GM23248 (cell line): Measurements from ENCODE around the gene ARHGEF28. TPM values are rescaled to one million over a fixed set of nuclear protein-coding genes. Genes with fewer than 3 reads are reported as not detected.

Experiments
- DNase-seq: peaks from one replicate; pipeline ENCODE4 v3.0.0-alpha.2; 2015
- H2AFZ ChIP-seq: fragments of 200-600 bp; sonication (generic); 2 replicates; pipeline ENCODE4 v1.6.1; 2016; ENCODE audit warnings: antibody characterized with exemption
- H3F3A ChIP-seq: fragments of 200-600 bp; sonication (generic); 2 replicates; pipeline ENCODE4 v1.6.1; 2016; ENCODE audit warnings: mild to moderate bottlenecking, antibody characterized with exemption, mixed run types; ENCODE audit not compliant: insufficient read depth
- H3K27ac ChIP-seq: fragments of 200-600 bp; sonication (generic); 2 replicates; pipeline ENCODE4 v1.5.1; 2016; ENCODE audit warnings: mild to moderate bottlenecking
- H3K27me3 ChIP-seq: fragments of 200-600 bp; sonication (generic); replicated peaks from 2 replicates; pipeline ENCODE4 v1.6.1; 2016; ENCODE audit warnings: mild to moderate bottlenecking; ENCODE audit not compliant: insufficient read depth
- H3K36me3 ChIP-seq: fragments of 200-600 bp; sonication (generic); 2 replicates; pipeline ENCODE4 v1.6.1; 2016; ENCODE audit warnings: low read depth, mild to moderate bottlenecking
- H3K4me1 ChIP-seq: fragments of 200-600 bp; sonication (generic); 2 replicates; pipeline ENCODE4 v1.6.1; 2016; ENCODE audit warnings: mild to moderate bottlenecking; ENCODE audit not compliant: insufficient read depth
- H3K4me2 ChIP-seq: fragments of 200-600 bp; sonication (generic); one replicate; pipeline ENCODE4 v1.6.1; 2016; ENCODE audit warnings: mild to moderate bottlenecking; ENCODE audit not compliant: unreplicated experiment
- H3K4me3 ChIP-seq: fragments of 200-600 bp; sonication (generic); 2 replicates; pipeline ENCODE4 v1.5.1; 2016; ENCODE audit warnings: mild to moderate bottlenecking
- H3K79me2 ChIP-seq: fragments of 200-600 bp; sonication (generic); 2 replicates; pipeline ENCODE4 v1.6.1; 2016; ENCODE audit warnings: mild to moderate bottlenecking; ENCODE audit not compliant: insufficient read depth
- H3K9ac ChIP-seq: fragments of 200-600 bp; sonication (generic); 2 replicates; pipeline ENCODE4 v1.6.1; 2016; ENCODE audit warnings: mild to moderate bottlenecking
- H3K9me2 ChIP-seq: fragments of 200-600 bp; sonication (generic); 2 replicates; pipeline ENCODE4 v1.6.1; 2016; ENCODE audit warnings: mixed run types, mild to moderate bottlenecking, moderate library complexity; ENCODE audit not compliant: insufficient read depth
- H3K9me3 ChIP-seq: fragments of 200-600 bp; sonication (generic); one replicate; pipeline ENCODE4 v1.6.1; 2017; ENCODE audit warnings: low read depth
- H4K20me1 ChIP-seq: fragments of 200-600 bp; sonication (generic); 2 replicates; pipeline ENCODE4 v1.6.0; 2016; ENCODE audit not compliant: insufficient read depth
- EZH2 ChIP-seq: fragments of 200-600 bp; sonication (generic); IDR thresholded peaks from 2 replicates; pipeline ENCODE4 v1.6.1; 2018; ENCODE audit warnings: antibody characterized with exemption, mild to moderate bottlenecking; ENCODE audit not compliant: insufficient read depth, poor library complexity, severe bottlenecking
- EZH2phosphoT487 ChIP-seq: fragments of 200-600 bp; sonication (generic); IDR thresholded peaks from 2 replicates; pipeline ENCODE4 v1.6.1; 2018; ENCODE audit warnings: antibody characterized with exemption, moderate library complexity, mild to moderate bottlenecking, low read depth; ENCODE audit not compliant: insufficient read depth
- WGBS, 2 experiments: methylation state at CpG; one replicate each; pipeline ENCODE4 v1.1.6; 2015 to 2017; ENCODE audit warnings: low lambda C conversion rate in 2 of 2, low coverage in 1 of 2; ENCODE audit errors: missing lambda C conversion rate in 2 of 2; 5-methylcytosine and 5-hydroxymethylcytosine counted together
- in situ Hi-C: fragments of 300-500 bp; cut with MboI; formaldehyde crosslinking; loops from 2 replicates; pipeline ENCODE4 v1.15.0; 2020
- polyA plus RNA-seq: library from polyadenylated mRNA; unstranded; fragments of >200 nt; fragmentation: Nextera tagmentation; extraction: Ambion mirVana; gene quantifications from 2 replicates; pipeline ENCODE4 v1.2.1, GENCODE V29; 2016
- total RNA-seq: library from RNA; depleted of rRNA; stranded (reverse); fragments of >200 nt; shearing (Covaris generic); gene quantifications from 2 replicates; pipeline ENCODE4 v1.2.3, GENCODE V29; 2014

The ARHGEF28 gene
- total and polyA plus RNA-seq, 2 experiments from 2014 or later = 5.0 to 9.6 TPM

- Histone ChIP-seq H3K4me1 (peaks cover 14% of the 10 kb centered on the region), H3K9me3 (no peaks in the 10 kb centered on the region), H3F3A (no peaks in the 10 kb centered on the region), H3K9ac (no peak overlapping the region), H2AFZ (no peak overlapping the region), H3K4me3 (no peak overlapping the region), H3K36me3 (0 out of 2 replicates have a peak, but pooled peaks cover 4% of the 10 kb centered on the region), H3K27me3 (no peaks in the 10 kb centered on the region), H3K79me2 (no peaks in the 10 kb centered on the region), H3K9me2 (no peaks in the 10 kb centered on the region), H3K4me2 (no peak overlapping the region), H3K27ac (no peak overlapping the region), H4K20me1 (no peaks in the 10 kb centered on the region)
- WGBS, 2 experiments = 80 to 86% methylated on average over 3 of the region's 3 CpGs
- no peak for DNase-seq
- TF ChIP-seq EZH2 (no peak), EZH2phosphoT487 (no peak)
- in situ Hi-C loops = no loop called here
Measured at GRCh38 chr5:73863876-73864275, 237.9 kb downstream of the ARHGEF28 start.

GRCh38 chr5:73865315-73865714, 239.3 kb downstream of the ARHGEF28 start:
- DNase-seq = no peak
- no peak overlapping the region for H3K4me2 ChIP-seq
- no peak overlapping the region for H3K9ac ChIP-seq
- WGBS, 2 experiments = 96 to 100% methylated on average over 1 of the region's 1 CpG
- H3F3A ChIP-seq = no peaks in the 10 kb centered on the region
- H3K36me3 ChIP-seq = 0 out of 2 replicates have a peak, but pooled peaks cover 4% of the 10 kb centered on the region
- in situ Hi-C loops = no loop called here
- peaks cover 14% of the 10 kb centered on the region for H3K4me1 ChIP-seq
- no peaks in the 10 kb centered on the region for H3K27me3 ChIP-seq
- H3K9me3 ChIP-seq = no peaks in the 10 kb centered on the region
- no peaks in the 10 kb centered on the region for H4K20me1 ChIP-seq
- H3K27ac ChIP-seq = no peak overlapping the region
- no peak for TF ChIP-seq EZH2
- no peak for TF ChIP-seq EZH2phosphoT487
- H3K9me2 ChIP-seq = no peaks in the 10 kb centered on the region
- no peak overlapping the region for H3K4me3 ChIP-seq
- H3K79me2 ChIP-seq = no peaks in the 10 kb centered on the region
- H2AFZ ChIP-seq = no peak overlapping the region

- Histone ChIP-seq H3K4me2 (no peak overlapping the region), H4K20me1 (no peaks in the 10 kb centered on the region), H3K4me1 (no peaks in the 10 kb centered on the region), H3K27ac (no peak overlapping the region), H3K9ac (no peak overlapping the region), H3K27me3 (no peaks in the 10 kb centered on the region), H3F3A (peaks cover 3% of the 10 kb centered on the region; the same call in 1 of the 2 replicates), H3K9me2 (no peaks in the 10 kb centered on the region), H3K9me3 (no peaks in the 10 kb centered on the region), H3K79me2 (no peaks in the 10 kb centered on the region), H3K36me3 (0 out of 2 replicates have a peak, but pooled peaks cover 4% of the 10 kb centered on the region), H3K4me3 (no peak overlapping the region), H2AFZ (no peak overlapping the region)
- peak; percentile 3 for DNase-seq
- in situ Hi-C loops = no loop called here
- TF ChIP-seq EZH2 (no peak), EZH2phosphoT487 (no peak)
- 94% methylated on average over 5 of the region's 5 CpGs for WGBS, 2 experiments
Measured at GRCh38 chr5:73867345-73868335, 241.6 kb downstream of the ARHGEF28 start.

- WGBS, 2 experiments = 95 to 97% methylated on average over 7 of the region's 7 CpGs
- no peaks in the 10 kb centered on the region for H3K4me1 ChIP-seq
- no peaks in the 10 kb centered on the region for H3K36me3 ChIP-seq
- TF ChIP-seq EZH2 = no peak
- H3K79me2 ChIP-seq = no peaks in the 10 kb centered on the region
- H3K9me3 ChIP-seq = no peaks in the 10 kb centered on the region
- no peak overlapping the region for H3K9ac ChIP-seq
- no peak overlapping the region for H3K4me2 ChIP-seq
- no peaks in the 10 kb centered on the region for H4K20me1 ChIP-seq
- H3K27ac ChIP-seq = no peak overlapping the region
- in situ Hi-C loops = no loop called here
- H3K27me3 ChIP-seq = no peaks in the 10 kb centered on the region
- no peak for DNase-seq
- H3K4me3 ChIP-seq = no peak overlapping the region
- no peaks in the 10 kb centered on the region for H3K9me2 ChIP-seq
- H2AFZ ChIP-seq = no peak overlapping the region
- H3F3A ChIP-seq = no peaks in the 10 kb centered on the region
Measured at GRCh38 chr5:73883646-73884045, 257.6 kb downstream of the ARHGEF28 start.
